LNCaP clone FGC (cell line): ENCODE results near the gene POU6F2.

Experiments
- DNase-seq: peaks from one replicate; pipeline ENCODE4 v3.0.0-alpha.2; 2011; ENCODE audit warnings: low read depth
- H3K4me3 ChIP-seq: 2 replicates; pipeline ENCODE4 v1.5.1; 2011; ENCODE audit warnings: mild to moderate bottlenecking, low read depth, low read length, control low read depth
- TF ChIP-seq, protein P1 (sequence below): IDR thresholded peaks from 2 replicates; pipeline ENCODE4 v1.5.1; 2012; ENCODE audit warnings: mild to moderate bottlenecking; ENCODE audit not compliant: control insufficient read depth, insufficient read depth; ENCODE audit errors: extremely low read depth

The POU6F2 gene

DNA sequence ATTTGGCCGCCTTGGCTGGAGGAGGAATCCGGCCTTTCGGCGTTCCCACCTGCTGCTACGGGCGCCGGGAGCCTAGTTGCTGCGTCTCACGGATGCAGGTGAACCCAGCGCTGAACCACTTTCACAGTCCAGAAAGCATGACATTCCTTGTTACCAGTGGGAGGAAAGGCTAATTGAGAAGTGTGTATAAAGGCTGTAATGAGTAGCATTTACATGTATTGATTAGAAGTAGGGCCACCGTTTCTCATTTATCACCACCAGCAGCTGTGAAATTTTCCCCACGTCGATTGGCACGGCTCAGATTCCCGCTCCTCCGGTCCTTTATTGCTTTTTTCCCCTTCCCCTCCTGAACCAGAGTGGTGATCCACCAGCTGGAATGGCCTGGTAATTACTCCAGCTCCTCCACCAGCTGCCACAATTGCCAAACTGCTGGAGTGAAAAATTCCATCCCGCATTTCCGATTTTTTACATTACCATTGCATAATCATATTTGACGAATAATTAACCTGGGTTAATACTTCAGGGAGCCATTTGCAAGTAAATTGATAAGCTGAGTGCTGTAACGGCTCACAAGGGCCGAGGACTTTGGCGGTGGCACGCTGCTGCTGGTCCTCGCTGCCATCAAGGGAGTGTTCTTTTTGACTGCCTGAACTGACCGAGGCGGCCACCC lies 153.3 kb downstream of the POU6F2 start:
- DNase-seq, result no peak
- H3K4me3 ChIP-seq, result no peak overlapping the region
- TF ChIP-seq, protein P1, sequence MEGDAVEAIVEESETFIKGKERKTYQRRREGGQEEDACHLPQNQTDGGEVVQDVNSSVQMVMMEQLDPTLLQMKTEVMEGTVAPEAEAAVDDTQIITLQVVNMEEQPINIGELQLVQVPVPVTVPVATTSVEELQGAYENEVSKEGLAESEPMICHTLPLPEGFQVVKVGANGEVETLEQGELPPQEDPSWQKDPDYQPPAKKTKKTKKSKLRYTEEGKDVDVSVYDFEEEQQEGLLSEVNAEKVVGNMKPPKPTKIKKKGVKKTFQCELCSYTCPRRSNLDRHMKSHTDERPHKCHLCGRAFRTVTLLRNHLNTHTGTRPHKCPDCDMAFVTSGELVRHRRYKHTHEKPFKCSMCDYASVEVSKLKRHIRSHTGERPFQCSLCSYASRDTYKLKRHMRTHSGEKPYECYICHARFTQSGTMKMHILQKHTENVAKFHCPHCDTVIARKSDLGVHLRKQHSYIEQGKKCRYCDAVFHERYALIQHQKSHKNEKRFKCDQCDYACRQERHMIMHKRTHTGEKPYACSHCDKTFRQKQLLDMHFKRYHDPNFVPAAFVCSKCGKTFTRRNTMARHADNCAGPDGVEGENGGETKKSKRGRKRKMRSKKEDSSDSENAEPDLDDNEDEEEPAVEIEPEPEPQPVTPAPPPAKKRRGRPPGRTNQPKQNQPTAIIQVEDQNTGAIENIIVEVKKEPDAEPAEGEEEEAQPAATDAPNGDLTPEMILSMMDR, result no peak

DNA sequence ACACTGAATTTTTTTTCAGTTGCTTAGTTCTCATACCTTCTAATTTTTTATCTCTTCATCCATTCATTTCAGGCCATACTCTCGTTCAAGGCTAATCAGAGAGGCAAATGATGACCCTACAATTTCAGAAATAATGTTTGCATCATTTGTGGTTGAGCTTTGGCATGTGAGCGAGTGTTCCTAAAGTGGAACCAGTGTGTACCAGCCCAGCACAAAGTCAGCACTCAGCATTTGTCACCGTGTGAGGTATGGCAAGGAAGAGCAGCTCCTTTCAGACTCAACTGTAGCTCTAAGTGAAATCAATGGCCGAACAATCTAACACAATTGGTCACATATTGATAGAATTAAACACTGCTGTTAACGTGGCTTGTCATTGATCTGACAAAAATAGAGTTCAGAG lies 154.6 kb downstream of the POU6F2 start:
- DNase-seq, result no peak
- TF ChIP-seq, protein P1, result no peak
- no peak overlapping the region for H3K4me3 ChIP-seq

DNA sequence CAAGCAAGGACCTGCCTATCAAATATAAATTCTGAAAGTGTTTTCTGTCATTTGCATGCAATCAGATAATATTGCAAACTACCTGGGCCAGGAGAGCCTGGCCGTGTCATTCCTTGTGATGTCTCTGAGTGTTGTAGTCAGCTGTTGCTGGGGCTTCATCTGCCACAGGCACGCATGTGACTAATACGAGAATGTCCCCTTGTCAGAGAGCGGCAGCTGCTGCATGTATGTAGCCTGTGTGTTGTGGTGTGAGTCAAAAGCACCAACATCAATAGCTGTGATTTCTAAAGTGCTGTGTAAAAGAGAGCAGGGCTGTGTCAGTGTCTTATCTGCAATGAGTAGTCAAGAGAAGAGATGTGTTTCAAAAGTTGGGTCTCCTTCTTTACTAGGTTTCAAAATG lies 155.4 kb downstream of the POU6F2 start:
- TF ChIP-seq, protein P1, result no peak
- H3K4me3 ChIP-seq, result no peak overlapping the region
- no peak for DNase-seq

DNA sequence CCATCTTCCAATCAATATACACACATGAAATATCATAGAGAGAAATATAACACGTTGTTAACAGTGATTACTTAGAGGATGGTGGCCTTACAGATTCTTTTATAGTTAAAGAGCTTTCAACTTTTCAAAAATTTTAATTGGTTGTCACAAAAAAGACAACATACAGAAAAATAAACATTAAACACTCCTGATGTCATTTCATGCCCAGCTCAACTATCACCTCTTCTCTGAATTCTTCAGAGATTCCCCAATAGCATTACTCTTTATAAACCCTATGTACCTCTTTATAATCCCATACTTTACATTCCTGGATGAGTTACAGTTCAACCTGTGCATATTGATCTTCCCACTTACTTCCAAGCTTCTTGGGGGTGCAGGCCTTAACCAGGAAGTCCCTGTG lies 159.8 kb downstream of the POU6F2 start:
- H3K4me3 ChIP-seq, result no peak overlapping the region
- TF ChIP-seq, protein P1, result no peak
- DNase-seq, result no peak

DNA sequence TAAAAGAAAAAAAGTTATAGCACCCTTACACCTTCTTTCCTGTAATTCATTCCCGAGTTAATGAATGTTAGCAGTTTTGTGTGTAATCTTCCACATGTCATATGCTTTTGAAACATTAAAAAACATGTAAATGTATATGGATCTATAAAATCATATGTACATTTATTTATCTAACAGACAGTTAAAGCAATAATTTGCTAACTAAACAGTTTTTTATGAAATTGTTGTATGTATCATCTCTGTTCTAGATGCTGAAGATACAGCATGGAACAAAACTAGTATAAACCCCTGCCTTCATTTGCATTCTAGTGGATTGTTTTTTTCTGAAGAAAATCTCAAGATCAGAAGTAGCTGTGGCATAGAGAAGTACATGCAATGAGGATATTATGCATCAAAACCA lies 165.0 kb downstream of the POU6F2 start:
- no peak for DNase-seq
- TF ChIP-seq, protein P1, result no peak
- no peak overlapping the region for H3K4me3 ChIP-seq

DNA sequence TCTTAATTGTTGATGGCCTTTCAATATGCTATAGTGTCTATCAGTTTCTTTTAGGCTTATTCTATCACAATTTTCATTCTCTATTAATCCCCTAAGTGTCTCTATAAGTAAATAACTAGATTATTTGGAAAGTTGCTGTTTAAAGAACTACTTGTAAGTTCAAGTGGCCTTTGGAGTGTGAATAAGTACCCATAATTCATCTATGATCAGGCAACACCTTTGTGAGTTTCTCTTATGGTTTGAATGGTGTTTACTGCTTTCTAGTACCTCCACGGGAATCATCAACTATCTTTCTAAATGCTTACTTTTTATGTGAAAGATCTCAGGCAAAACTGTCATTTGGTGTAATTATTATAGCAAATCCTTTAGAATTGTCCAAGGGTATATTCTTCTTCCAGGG lies 166.7 kb downstream of the POU6F2 start:
- H3K4me3 ChIP-seq, result no peak overlapping the region
- no peak for DNase-seq
- TF ChIP-seq, protein P1, result no peak

DNA sequence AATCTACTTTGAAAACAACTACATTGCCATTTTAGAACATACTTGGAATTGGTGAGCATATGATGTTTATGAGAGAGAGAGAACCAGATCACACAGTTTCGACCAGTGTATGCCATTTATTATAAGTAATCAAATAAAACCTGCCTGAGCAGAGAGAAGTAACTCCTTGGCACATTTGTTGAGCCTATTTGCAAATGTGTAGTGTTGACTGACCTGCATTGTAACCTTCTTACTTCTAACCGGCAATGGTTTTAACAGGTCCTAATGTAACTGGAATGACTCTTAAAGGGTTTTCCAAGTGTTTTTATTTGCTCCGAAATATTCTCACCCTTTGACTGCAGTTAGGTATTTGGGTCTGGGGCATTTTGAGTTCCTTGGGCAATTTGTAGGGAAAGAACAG lies 167.6 kb downstream of the POU6F2 start:
- no peak overlapping the region for H3K4me3 ChIP-seq
- TF ChIP-seq, protein P1, result no peak
- DNase-seq, result no peak
